NCI-H526 (cell line): ENCODE measurements around the gene ACAD9.
A peak's percentile ranks its signal among the peaks of the same experiment; 100 is the strongest.

ENCODE experiments used
- DNase-seq, 2 experiments: peaks; one replicate each; lab custom pipeline; 2025; lab: John Stamatoyannopoulos, UW

The ACAD9 gene

GRCh38 chr3:128935922-128936321, 56.5 kb downstream of the ACAD9 start:
- no peak for DNase-seq

- no peak for DNase-seq
Observed at GRCh38 chr3:128936341-128936740, 56.9 kb downstream of the ACAD9 start.

- DNase-seq, result no peak
Observed at GRCh38 chr3:128940252-128940651, 60.8 kb downstream of the ACAD9 start.

GRCh38 chr3:128942161-128942952, 62.9 kb downstream of the ACAD9 start:
- no peak for DNase-seq

GRCh38 chr3:128945041-128945877, 65.8 kb downstream of the ACAD9 start:
- DNase-seq, result no peak

GRCh38 chr3:128945878-128946175, 66.4 kb downstream of the ACAD9 start:
- DNase-seq, result no peak

GRCh38 chr3:128946411-128946810, 67.0 kb downstream of the ACAD9 start:
- no peak for DNase-seq

GRCh38 chr3:128949158-128949557, 69.7 kb downstream of the ACAD9 start:
- no peak for DNase-seq

- DNase-seq, result peak; percentile 25 to 42
Observed at GRCh38 chr3:128950223-128950938, 71.0 kb downstream of the ACAD9 start.

GRCh38 chr3:128956440-128956839, 77.0 kb downstream of the ACAD9 start:
- DNase-seq, result no peak
